Activated CD4-positive, alpha-beta T cell treated with anti-CD3 and anti-CD28 coated beads for 48 hours (primary cell): Measurements from ENCODE around the gene CTSL.

Experiments used
- DNase-seq: peaks from one replicate; pipeline ENCODE4 v3.0.0-alpha.2; 2020

Gene CTSL

GRCh38 chr9:87725900-87726709 is at the start of gene CTSL:
Gene CTSL, plus strand, starts transcription at chr9:87726119. Its CDS starts 1,485 bp downstream, at chr9:87727604.
- DNase-seq: peak; percentile 67

GRCh38 chr9:87676976-87677775 is 48.7 kb upstream of the CTSL start:
- DNase-seq: no peak

- DNase-seq: no peak
Measured at GRCh38 chr9:87677776-87678587, 47.9 kb upstream of the CTSL start.

GRCh38 chr9:87678650-87679355 is 47.1 kb upstream of the CTSL start:
- DNase-seq: peak; percentile 51

- DNase-seq: no peak
Measured at GRCh38 chr9:87681271-87682061, 44.5 kb upstream of the CTSL start.

GRCh38 chr9:87682085-87682484 is 43.8 kb upstream of the CTSL start:
- no peak for DNase-seq

- no peak for DNase-seq
Measured at GRCh38 chr9:87682618-87683017, 43.3 kb upstream of the CTSL start.

- DNase-seq: no peak
Measured at GRCh38 chr9:87683751-87684626, 41.9 kb upstream of the CTSL start.

GRCh38 chr9:87684627-87685219 is 41.2 kb upstream of the CTSL start:
- DNase-seq: no peak

GRCh38 chr9:87685441-87685840 is 40.5 kb upstream of the CTSL start:
- no peak for DNase-seq

GRCh38 chr9:87685871-87686519 is 39.9 kb upstream of the CTSL start:
- DNase-seq: no peak

- DNase-seq: no peak
Measured at GRCh38 chr9:87686520-87687090, 39.3 kb upstream of the CTSL start.

- no peak for DNase-seq
Measured at GRCh38 chr9:87687207-87687606, 38.7 kb upstream of the CTSL start.

- DNase-seq: no peak
Measured at GRCh38 chr9:87694236-87694755, 31.6 kb upstream of the CTSL start.

GRCh38 chr9:87695523-87695922 is 30.4 kb upstream of the CTSL start:
- DNase-seq: no peak

- DNase-seq: peak; percentile 23
Measured at GRCh38 chr9:87696641-87697040, 29.3 kb upstream of the CTSL start.

GRCh38 chr9:87698069-87698809 is 27.7 kb upstream of the CTSL start:
- no peak for DNase-seq

- no peak for DNase-seq
Measured at GRCh38 chr9:87699835-87700234, 26.1 kb upstream of the CTSL start.
